ENCODE data around the gene MRPS34. TPM values are rescaled to one million over a fixed set of nuclear protein-coding genes. Genes with fewer than 3 reads are reported as not detected.

MRPS34 gene
- total RNA-seq, 1 experiment from 2014 or later = 132 TPM

DNA sequence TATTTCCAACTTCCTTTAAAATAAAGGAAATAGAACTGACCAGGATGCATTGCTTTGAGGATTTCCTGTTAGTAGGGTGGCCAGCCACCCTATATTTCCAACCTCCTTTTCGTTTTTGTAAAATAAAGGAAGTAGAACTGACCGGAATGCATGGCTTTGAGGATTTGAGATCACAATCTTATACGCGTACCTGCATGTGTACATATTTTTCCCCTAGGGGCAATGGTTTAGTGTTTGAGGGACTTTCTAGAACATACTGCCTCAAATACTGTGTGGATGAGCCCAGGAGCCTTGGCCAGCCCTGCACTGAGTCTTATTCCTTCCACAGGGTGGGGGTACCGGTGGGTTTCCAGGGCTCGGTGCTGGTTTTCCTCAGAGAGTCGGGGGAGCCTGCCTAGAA, 41.3 kb downstream of the MRPS34 start:
- no peak for DNase-seq (ENCODE audit: low read depth)

DNA sequence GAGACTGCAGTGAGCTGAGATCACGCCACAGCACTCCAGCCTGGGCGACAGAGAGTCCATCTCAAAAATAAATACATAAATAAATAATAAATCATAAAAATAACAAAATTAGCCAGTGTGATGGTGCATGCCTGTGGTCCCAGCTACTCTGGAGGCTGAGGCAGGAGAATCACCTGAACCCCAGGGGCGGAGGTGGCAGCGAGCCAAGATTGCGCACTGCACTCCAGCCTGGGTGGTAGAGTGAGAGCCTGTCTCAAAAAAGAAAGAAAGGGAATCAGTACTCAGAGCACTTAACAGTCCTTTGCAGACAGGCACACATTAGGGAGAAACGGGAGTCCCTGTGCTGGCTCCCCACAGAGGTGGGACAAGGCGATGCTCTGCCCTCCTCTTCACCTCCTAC, 41.9 kb downstream of the MRPS34 start:
- DNase-seq (ENCODE audit: low read depth) = no peak

DNA sequence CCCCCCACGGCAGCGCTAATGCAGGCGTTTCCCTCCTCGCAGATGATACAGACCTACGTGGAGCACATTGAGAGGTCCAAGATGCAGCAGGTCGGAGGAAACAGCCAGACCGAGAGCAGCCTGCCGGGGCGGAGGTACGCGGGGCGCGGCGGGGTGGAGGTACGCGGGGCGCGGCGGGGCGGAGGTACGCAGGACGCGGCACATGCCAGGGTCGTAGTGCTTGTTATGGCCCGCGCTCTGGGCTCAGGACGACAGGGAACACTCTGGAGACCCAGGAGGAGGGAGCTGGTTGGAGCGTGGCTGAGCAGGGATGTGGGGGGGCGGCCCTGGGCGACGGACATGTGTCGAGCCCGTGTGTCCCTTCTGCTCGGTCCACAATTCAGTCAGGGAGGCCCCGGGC, 43.5 kb downstream of the MRPS34 start:
- no peak for DNase-seq (ENCODE audit: low read depth)

DNA sequence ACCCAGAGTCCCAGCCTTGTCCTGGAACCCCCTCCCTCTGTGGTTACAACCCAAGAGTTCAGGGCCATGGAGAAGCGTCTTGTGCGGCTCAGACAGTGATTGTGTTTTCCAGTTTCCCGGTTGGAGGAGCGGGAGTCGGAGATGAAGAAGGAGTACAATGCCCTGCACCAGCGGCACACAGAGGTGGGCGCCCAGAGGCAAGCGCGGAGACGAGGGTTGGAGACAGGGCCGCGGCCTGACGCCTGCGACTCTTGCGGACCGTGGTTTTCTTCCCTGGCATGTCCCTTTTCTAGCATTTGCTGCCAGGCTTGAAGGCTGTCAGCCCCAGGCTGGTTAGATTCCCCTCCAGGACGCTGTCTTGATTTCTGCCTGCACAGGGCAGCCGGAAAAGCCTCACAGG, 43.9 kb downstream of the MRPS34 start:
- no peak for DNase-seq (ENCODE audit: low read depth)

DNA sequence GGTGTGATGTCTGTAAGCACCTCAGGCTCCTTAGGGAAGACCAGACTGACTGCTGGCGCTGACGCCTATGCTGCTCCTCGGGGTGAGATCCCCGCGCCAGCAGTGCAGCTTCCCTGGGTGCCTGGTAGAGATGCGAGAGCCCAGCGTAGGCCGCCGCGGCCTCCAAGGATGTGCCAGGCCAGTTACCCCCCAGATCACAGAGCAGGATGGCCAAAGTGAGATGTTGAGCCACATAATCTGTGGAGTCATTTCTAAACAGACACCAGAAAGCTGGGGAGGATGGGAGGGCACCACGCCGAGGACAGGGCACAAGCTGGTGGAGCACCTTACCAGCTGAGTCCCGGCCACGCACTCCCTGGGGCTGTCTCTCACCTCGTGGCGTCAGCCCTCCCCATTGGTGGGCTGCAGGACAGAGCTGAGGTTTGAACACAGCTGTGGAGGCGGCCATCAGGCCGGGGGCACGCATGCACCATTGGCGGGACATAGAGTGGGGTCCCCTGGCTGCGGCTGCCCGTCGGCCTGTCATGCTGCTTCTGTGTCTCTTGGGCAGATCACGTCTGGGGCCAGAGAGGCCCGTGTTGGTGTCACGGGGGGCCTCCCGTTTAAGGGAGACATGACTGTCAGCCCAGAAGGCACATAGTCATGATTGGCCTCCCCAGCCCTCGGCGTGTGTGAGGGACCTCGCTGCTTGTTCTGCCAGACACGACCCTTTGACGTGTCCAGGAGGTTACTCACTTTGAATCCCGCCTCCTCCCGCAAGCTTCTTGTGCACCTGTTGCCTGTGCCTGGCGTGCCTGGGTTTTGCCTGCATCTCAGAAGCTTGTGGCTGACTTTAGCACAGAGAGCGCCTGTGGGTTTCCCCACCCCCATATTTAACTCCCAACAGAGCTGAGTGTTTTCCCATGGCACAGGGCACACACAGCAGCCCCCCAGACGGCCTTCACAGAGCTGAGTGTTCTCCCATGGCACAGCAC, 45.0 kb downstream of the MRPS34 start:
- no peak for DNase-seq (ENCODE audit: low read depth)

DNA sequence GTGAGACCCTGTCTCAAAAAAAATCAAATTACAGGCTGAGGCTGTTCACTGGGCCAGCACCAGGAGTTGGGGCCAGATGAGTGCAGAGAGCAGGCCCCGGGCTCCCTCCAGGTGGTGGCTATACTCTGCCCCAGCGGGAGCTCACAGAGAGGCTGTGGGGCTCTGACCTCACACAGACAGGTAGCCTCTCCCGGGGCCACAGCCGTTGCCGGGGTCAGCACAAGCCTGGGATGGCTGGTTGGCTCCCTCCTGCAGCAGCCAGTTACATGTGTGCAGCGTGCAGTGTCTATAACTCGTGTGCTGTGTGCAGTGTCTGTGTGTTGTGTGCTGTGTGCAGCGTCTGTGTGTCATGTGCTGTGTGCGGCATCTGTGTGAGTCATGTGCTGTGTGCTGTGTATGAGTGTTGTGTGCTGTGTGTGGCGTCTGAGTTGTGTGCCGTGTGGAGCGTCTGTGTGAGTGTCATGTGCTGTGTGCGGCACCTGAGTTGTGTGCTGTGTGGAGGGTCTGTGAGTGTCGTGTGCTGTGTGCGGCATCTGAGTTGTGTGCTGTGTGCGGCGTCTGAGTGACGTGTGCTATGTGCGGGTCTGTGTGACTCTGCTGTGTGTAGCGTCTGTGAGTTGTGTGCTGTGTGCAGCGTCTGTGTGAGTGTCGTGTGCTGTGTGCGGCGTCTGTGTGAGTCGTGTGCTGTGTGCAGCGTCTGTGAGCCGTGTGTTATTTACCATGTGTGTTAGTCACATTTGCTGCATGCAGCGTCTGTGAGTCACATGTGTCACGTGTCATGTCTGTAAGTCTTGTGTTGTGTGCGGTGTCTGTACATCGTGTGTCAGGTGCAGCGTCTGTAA, 46.1 kb downstream of the MRPS34 start:
- DNase-seq (ENCODE audit: low read depth) = no peak

DNA sequence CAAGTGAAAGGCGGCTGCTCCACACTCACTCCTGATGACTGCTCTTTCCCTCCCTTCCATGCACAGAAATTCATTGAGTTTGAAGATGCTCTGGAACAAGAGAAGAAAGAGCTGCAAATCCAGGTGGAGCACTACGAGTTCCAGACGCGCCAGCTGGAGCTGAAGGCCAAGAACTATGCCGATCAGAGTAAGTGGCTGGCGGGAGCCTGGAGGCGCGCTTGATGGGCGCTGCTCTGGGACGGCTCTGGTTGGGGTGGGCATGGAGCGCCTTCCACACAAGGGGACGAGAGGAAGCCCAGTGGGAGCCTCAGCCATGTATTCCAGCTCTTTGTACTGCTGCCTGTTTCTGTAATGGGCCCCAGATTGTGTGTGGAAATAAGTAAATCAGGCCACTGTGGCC, 48.4 kb downstream of the MRPS34 start:
- DNase-seq (ENCODE audit: low read depth) = no peak

DNA sequence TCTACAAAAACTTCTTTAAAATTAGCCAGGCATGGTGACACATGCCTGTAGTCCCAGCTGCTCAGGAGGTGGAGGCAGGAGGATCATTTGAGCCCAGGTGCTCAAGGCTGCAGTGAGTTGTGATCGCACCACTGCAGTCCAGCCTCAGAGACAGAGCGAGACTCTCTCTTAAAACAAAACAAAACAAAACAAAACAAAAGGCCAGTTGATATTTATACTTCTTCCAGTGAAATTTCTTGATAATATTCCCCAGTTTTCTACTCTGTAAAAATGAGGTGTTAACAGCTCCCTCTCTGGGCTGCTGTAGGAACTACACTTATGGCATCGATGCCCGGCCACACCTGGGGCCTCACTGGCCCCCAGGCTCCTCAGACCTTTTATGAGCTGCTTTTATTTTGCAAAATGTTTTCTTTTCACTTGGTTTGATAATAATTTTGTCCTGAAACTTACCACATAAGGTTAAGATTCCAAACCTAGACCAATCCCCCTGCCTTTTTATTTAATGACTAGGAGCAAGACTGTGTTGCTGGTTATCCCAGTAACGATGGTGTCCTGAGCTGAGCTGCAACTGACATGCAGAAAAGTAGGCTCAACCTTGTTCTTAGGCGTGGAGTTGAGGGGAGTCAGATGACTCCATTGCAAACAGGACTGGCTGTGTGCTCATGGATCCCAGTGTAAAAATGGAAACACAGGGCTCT, 49.3 kb downstream of the MRPS34 start:
- peak; percentile 46 for DNase-seq (ENCODE audit: low read depth)

Other genes starting within 250 kb of the MRPS34 start
- not detected in 2 replicates for gene TMEM204, start 239.5 kb downstream of the MRPS34 start, total RNA-seq (2014; rRNA removed)
- gene IFT140, start 161.1 kb downstream of the MRPS34 start, total RNA-seq (2014; rRNA removed) = 9.9 and 18.3 TPM in 2 replicates
- 6.9 and 7.9 TPM in 2 replicates for gene CRAMP1, start 160.8 kb downstream of the MRPS34 start, total RNA-seq (2014; rRNA removed)
- 59.1 and 62.8 TPM in 2 replicates for gene JPT2, start 94.9 kb downstream of the MRPS34 start, total RNA-seq (2014; rRNA removed)
- gene MAPK8IP3, start 66.9 kb downstream of the MRPS34 start, total RNA-seq (2014; rRNA removed) = 45.9 and 55.4 TPM in 2 replicates
- 50.9 and 53.5 TPM in 2 replicates for gene NME3, start 1.6 kb downstream of the MRPS34 start, total RNA-seq (2014; rRNA removed)
- 13.7 and 17.4 TPM in 2 replicates for gene EME2, start 324 bp downstream of the MRPS34 start, total RNA-seq (2014; rRNA removed)
- 24.2 and 27.2 TPM in 2 replicates for gene SPSB3, start 9.4 kb upstream of the MRPS34 start, total RNA-seq (2014; rRNA removed)
- gene NUBP2, start 9.8 kb upstream of the MRPS34 start, total RNA-seq (2014; rRNA removed) = 145 and 213 TPM in 2 replicates
- not detected in 2 replicates for gene IGFALS, start 20.6 kb upstream of the MRPS34 start, total RNA-seq (2014; rRNA removed)
- 35.4 and 45.2 TPM in 2 replicates for gene HAGH, start 53.7 kb upstream of the MRPS34 start, total RNA-seq (2014; rRNA removed)
- gene FAHD1, start 54.1 kb upstream of the MRPS34 start, total RNA-seq (2014; rRNA removed) = 58.8 and 64.9 TPM in 2 replicates
- not detected in 2 replicates for gene MEIOB, start 99.0 kb upstream of the MRPS34 start, total RNA-seq (2014; rRNA removed)
- gene HS3ST6, start 145.3 kb upstream of the MRPS34 start, total RNA-seq (2014; rRNA removed) = not detected in 2 replicates
- gene MSRB1, start 170.1 kb upstream of the MRPS34 start, total RNA-seq (2014; rRNA removed) = 14.2 and 14.4 TPM in 2 replicates
- gene RPL3L, start 181.6 kb upstream of the MRPS34 start, total RNA-seq (2014; rRNA removed) = not detected in 2 replicates
- 244 and 288 TPM in 2 replicates for gene NDUFB10, start 186.4 kb upstream of the MRPS34 start, total RNA-seq (2014; rRNA removed)
- gene RPS2, start 191.7 kb upstream of the MRPS34 start, total RNA-seq (2014; rRNA removed) = 2,551 and 2,646 TPM in 2 replicates
- not detected in 2 replicates for gene RNF151, start 193.7 kb upstream of the MRPS34 start, total RNA-seq (2014; rRNA removed)
- gene TBL3, start 198.9 kb upstream of the MRPS34 start, total RNA-seq (2014; rRNA removed) = 52.1 and 85.4 TPM in 2 replicates
- 0.23 and 1.3 TPM in 2 replicates for gene NOXO1, start 208.3 kb upstream of the MRPS34 start, total RNA-seq (2014; rRNA removed)
- gene GFER, start 211.1 kb upstream of the MRPS34 start, total RNA-seq (2014; rRNA removed) = 26.0 and 30.5 TPM in 2 replicates
- gene SYNGR3, start 216.8 kb upstream of the MRPS34 start, total RNA-seq (2014; rRNA removed) = 1.1 and 1.6 TPM in 2 replicates
- gene ZNF598, start 236.7 kb upstream of the MRPS34 start, total RNA-seq (2014; rRNA removed) = 37.2 and 47.5 TPM in 2 replicates
- 1.3 TPM in 2 replicates for gene NPW, start 246.7 kb upstream of the MRPS34 start, total RNA-seq (2014; rRNA removed)